Stomach (tissue), 9 donors: ENCODE results near the gene FLYWCH2. TPM values are rescaled to one million over a fixed set of nuclear protein-coding genes. Genes with fewer than 3 reads are reported as not detected.

Experiments
- DNase-seq, 2 donors: peaks; one replicate each; pipeline versions ENCODE4 v3.0.0 to v3.0.0-alpha.2; 2013 to 2019
- H3K27ac ChIP-seq, 5 donors: fragments of 200-600 bp in 4 of 5; sonication (generic) in 4 of 5; one replicate each; pipeline ENCODE4 v1.5.1; 2013 to 2019; ENCODE audit warnings: mild to moderate bottlenecking in 1 of 5, moderate library complexity in 1 of 5
- H3K27me3 ChIP-seq, 3 donors: fragments of 200-600 bp; sonication (generic); one replicate each; pipeline ENCODE4 v1.5.1; 2017 to 2019; ENCODE audit warnings: mixed run types in 1 of 3
- H3K36me3 ChIP-seq, 4 donors: fragments of 200-600 bp; sonication (generic); 1 replicate in 3 of 4; 2 replicates in 1 of 4; pipeline ENCODE4 v1.5.1; 2016 to 2019
- H3K4me1 ChIP-seq, 4 donors: fragments of 200-600 bp; sonication (generic); one replicate each; pipeline ENCODE4 v1.5.1; 2016 to 2019
- H3K4me3 ChIP-seq, 4 donors: fragments of 200-600 bp; sonication (generic) in 3 of 4; one replicate each; pipeline ENCODE4 v1.5.1; 2016 to 2019; ENCODE audit warnings: mild to moderate bottlenecking in 1 of 4
- H3K9me3 ChIP-seq, 4 donors: fragments of 200-600 bp; sonication (generic); one replicate each; pipeline ENCODE4 v1.5.1; 2016 to 2019
- EP300 ChIP-seq: sonication (generic); formaldehyde crosslinking; IDR thresholded peaks from one replicate; pipeline ENCODE4 v1.6.1; 2017; ENCODE audit warnings: antibody characterized with exemption
- POLR2A ChIP-seq, 4 donors: fragments of 450-650 bp; IDR thresholded peaks; one replicate each; pipeline ENCODE4 v1.6.1; 2016; ENCODE audit warnings: antibody characterized with exemption in 4 of 4, control low read depth in 2 of 4, mild to moderate bottlenecking in 1 of 4, moderate library complexity in 1 of 4
- POLR2AphosphoS5 ChIP-seq, 3 donors: sonication (generic); formaldehyde crosslinking; IDR thresholded peaks; one replicate each; pipeline ENCODE4 v1.6.1; 2016; ENCODE audit warnings: antibody characterized with exemption in 3 of 3
- WGBS, 5 donors: extraction: QIAGEN DNeasy Blood & Tissue Kit in 3 of 5; methylation state at CpG; one replicate each; pipeline versions ENCODE4 v1.1.5 to v1.1.7; 2013 to 2018; 5-methylcytosine and 5-hydroxymethylcytosine counted together
- intact Hi-C: fragments of 100-400 bp; cut with DNase I; formaldehyde crosslinking; loops from one replicate; pipeline ENCODE4 v1.15.1; 2023; ENCODE audit warnings: low total_unique reads
- polyA plus RNA-seq, 3 donors: library from polyadenylated mRNA; stranded (reverse); fragments of 200-250 nt; gene quantifications; one replicate each; pipeline ENCODE4 v1.2.3, GENCODE V29; 2013
- total RNA-seq, 5 donors: library from RNA; depleted of rRNA; stranded (reverse); fragments of >200 nt; gene quantifications; one replicate each; pipeline versions ENCODE4 v1.1.0 to v1.2.3, GENCODE V29; 2014 to 2016
- TF ChIP-seq, protein P1 (sequence below), 7 experiments: fragments of 450-650 bp in 4 of 7; fragments of 200-600 bp in 3 of 7; sonication (generic) in 3 of 7; IDR thresholded peaks; one replicate each; pipeline ENCODE4 v1.5.1; 2016 to 2019; ENCODE audit warnings: antibody characterized with exemption in 7 of 7, control low read depth in 2 of 7, mild to moderate bottlenecking in 1 of 7
- donor health status: healthy with polysubstance abuse.
- donor health status: Bipolar disorder and iron deficiency.
- donor health status: healthy.

The FLYWCH2 gene
- total and polyA plus RNA-seq, 8 donors: 19.6 to 76.4 (median 41.2) TPM

DNA sequence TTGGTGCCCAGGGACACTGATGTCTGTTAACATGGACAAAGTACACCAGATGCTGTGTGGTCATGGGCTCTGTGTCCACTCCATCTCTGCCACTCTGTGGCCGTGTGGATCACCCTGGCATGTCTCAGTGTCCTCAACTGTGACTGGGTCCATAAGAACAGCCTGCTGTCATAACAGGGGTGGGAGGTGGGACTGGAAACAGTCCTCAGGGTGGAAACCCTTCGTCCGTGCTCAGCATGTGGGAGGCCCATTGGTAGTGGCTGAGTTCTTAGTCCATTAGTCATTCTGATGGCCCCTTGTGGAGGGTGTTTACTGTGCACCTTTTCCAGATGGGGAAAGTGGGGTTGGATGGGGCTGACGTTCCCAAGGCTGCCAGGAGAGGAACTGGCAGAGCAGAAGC, 12.8 kb downstream of the FLYWCH2 start:
- no peaks in the 10 kb centered on the region for H3K27me3 ChIP-seq
- peaks cover 0 to 2% (median 0%) of the 10 kb centered on the region in 4 donors for H3K4me1 ChIP-seq
- TF ChIP-seq POLR2AphosphoS5 (IDR thresholded peaks at IDR 0.05) (no peak), EP300 (no peak), POLR2A (IDR thresholded peaks at IDR 0.05) (no peak)
- TF ChIP-seq, protein P1, sequence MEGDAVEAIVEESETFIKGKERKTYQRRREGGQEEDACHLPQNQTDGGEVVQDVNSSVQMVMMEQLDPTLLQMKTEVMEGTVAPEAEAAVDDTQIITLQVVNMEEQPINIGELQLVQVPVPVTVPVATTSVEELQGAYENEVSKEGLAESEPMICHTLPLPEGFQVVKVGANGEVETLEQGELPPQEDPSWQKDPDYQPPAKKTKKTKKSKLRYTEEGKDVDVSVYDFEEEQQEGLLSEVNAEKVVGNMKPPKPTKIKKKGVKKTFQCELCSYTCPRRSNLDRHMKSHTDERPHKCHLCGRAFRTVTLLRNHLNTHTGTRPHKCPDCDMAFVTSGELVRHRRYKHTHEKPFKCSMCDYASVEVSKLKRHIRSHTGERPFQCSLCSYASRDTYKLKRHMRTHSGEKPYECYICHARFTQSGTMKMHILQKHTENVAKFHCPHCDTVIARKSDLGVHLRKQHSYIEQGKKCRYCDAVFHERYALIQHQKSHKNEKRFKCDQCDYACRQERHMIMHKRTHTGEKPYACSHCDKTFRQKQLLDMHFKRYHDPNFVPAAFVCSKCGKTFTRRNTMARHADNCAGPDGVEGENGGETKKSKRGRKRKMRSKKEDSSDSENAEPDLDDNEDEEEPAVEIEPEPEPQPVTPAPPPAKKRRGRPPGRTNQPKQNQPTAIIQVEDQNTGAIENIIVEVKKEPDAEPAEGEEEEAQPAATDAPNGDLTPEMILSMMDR (IDR thresholded peaks at IDR 0.05): no peak
- peaks cover 7 to 61% (median 44%) of the 10 kb centered on the region in 4 donors for H3K36me3 ChIP-seq
- H3K27ac ChIP-seq: no peak overlapping the region
- H3K4me3 ChIP-seq: no peak overlapping the region
- H3K9me3 ChIP-seq: no peaks in the 10 kb centered on the region
- intact Hi-C loops: no loop called here
- WGBS, 5 donors: 55 to 83% (median 65%) methylated on average over 2 to 4 of the region's 4 CpGs
- no peak for DNase-seq

DNA sequence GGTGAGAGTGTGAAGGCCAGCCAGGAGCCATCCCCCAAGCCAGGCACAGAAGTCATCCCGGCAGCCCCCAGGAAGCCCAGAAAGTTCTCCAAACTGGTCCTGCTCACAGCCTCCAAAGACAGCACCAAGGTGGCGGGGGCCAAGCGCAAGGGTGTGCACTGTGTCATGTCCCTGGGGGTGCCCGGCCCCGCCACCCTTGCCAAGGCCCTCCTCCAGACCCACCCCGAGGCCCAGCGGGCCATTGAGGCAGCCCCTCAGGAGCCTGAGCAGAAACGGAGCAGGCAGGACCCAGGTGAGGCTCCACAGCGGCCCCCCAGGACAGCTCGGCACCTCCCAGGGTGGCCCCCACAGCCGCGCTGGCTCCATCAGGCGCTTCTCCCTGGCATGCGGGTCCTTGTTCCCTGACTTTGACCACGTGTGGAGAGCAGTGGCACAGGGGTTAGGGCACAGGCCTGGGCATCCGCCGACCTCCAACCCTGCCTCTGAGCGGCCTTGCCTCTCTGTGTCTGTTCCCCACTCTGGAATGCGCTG, 13.5 kb downstream of the FLYWCH2 start:
- intact Hi-C loops: no loop called here
- Histone ChIP-seq H3K4me3 (no peak overlapping the region), H3K27ac (no peak overlapping the region), H3K27me3 (no peaks in the 10 kb centered on the region), H3K4me1 (no peaks in the 10 kb centered on the region), H3K36me3 (peaks cover 7 to 65% (median 44%) of the 10 kb centered on the region in 4 donors), H3K9me3 (no peaks in the 10 kb centered on the region)
- TF ChIP-seq, protein P1 (IDR thresholded peaks at IDR 0.05): no peak
- TF ChIP-seq POLR2AphosphoS5 (IDR thresholded peaks at IDR 0.05) (no peak), EP300 (no peak), POLR2A (IDR thresholded peaks at IDR 0.05) (no peak)
- DNase-seq: no peak
- WGBS, 5 donors: 95 to 97% (median 96%) methylated on average over 6 to 19 of the region's 19 CpGs

DNA sequence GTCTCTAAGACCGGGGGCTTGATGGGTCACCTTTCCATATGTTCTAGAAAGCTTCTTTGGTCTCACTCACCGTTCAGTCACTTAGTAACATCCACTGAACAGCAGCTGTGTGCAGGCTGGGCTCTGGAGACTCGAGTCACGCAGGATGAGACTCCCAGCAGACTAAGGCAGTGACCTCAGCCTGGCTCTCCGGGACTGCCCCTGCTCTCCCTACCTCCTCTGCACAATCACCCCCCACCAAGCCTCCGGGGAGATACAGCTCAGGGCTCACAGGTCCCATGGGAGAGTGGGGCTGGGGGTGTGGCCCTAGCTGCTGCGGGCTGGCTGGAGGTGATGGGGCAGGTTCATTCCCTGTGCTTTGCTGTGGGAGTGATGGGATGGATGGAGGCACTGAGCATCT, 14.1 kb downstream of the FLYWCH2 start:
- intact Hi-C loops: no loop called here
- Histone ChIP-seq H3K9me3 (no peaks in the 10 kb centered on the region), H3K4me1 (no peaks in the 10 kb centered on the region), H3K36me3 (peaks cover 7 to 65% (median 44%) of the 10 kb centered on the region in 4 donors), H3K27ac (no peak overlapping the region), H3K4me3 (no peak overlapping the region), H3K27me3 (no peaks in the 10 kb centered on the region)
- TF ChIP-seq, protein P1 (IDR thresholded peaks at IDR 0.05): no peak
- TF ChIP-seq POLR2AphosphoS5 (IDR thresholded peaks at IDR 0.05): no peak
- TF ChIP-seq EP300: no peak
- no peak for TF ChIP-seq POLR2A (IDR thresholded peaks at IDR 0.05)
- no peak for DNase-seq
- 79 to 91% (median 85%) methylated on average over 7 of the region's 7 CpGs for WGBS, 5 donors

DNA sequence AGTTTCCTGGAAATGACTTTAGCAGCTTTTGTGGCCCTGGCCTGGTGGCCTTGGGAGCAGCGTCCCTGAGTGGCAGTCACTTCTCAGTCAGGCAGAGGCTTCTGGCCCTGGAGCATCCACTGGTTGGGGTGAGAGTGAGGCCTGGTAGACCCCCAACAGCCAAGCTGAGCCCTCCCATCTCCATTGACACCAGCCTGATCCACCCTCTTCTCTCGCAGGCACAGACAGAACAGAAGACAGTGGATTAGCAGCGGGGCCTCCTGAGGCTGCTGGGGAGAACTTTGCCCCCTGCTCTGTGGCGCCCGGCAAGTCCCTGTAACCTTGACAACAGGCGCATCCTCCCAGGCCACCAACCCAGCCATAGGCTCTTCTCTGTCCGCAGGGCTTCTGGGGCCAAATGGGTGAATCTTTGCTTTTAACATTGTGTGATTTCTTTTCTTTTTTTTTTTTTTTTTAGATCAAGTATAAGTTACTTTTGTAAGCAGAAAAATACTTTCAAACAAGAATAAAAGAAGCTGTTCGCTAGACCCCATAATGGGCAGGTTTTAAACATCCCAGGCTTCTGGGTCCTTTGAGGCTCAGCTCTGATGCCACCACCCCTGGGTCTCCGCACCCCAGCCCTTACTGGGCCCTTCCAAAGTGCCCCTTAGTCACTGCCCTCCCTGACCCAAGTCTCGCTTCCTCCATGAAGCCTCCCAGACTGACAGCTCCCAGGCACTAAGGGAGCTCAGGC, 16.0 kb downstream of the FLYWCH2 start:
- Histone ChIP-seq H3K9me3 (no peaks in the 10 kb centered on the region), H3K4me3 (no peak overlapping the region), H3K27ac (no peak overlapping the region), H3K36me3 (peaks cover 7 to 65% (median 44%) of the 10 kb centered on the region in 4 donors), H3K4me1 (peaks cover 6 to 8% (median 6%) of the 10 kb centered on the region in 4 donors), H3K27me3 (no peaks in the 10 kb centered on the region)
- intact Hi-C loops: no loop called here
- no peak for DNase-seq
- TF ChIP-seq POLR2AphosphoS5 (IDR thresholded peaks at IDR 0.05): no peak
- no peak for TF ChIP-seq POLR2A (IDR thresholded peaks at IDR 0.05)
- no peak for TF ChIP-seq EP300
- TF ChIP-seq, protein P1 (IDR thresholded peaks at IDR 0.05): no peak
- 77 to 90% (median 87%) methylated on average over 10 of the region's 10 CpGs for WGBS, 5 donors
